Islet precursor cell (in vitro differentiated cells): Measurements from ENCODE around the gene LIMS2.

Experiments used
- DNase-seq: peaks from one replicate; pipeline ENCODE4 v3.0.0-alpha.2; 2018

The LIMS2 gene

DNA sequence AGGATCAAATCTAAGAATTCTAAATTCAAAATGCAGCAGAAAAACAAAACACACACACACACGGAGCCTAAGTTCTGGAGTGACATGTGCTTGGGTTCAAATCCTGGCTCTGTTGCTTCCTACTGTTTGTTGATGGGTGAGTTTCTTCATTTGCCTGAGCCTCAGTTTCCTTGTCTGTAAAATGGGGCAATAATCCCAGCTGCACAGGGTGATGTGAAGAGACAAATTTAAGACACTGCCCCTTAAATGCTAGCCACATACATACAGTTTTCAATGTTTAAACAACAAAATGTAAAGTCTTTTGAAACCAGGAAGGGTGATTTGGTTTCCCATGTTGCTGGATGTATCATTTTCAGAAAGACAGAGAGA lies 30.3 kb downstream of the LIMS2 start:
- no peak for DNase-seq

DNA sequence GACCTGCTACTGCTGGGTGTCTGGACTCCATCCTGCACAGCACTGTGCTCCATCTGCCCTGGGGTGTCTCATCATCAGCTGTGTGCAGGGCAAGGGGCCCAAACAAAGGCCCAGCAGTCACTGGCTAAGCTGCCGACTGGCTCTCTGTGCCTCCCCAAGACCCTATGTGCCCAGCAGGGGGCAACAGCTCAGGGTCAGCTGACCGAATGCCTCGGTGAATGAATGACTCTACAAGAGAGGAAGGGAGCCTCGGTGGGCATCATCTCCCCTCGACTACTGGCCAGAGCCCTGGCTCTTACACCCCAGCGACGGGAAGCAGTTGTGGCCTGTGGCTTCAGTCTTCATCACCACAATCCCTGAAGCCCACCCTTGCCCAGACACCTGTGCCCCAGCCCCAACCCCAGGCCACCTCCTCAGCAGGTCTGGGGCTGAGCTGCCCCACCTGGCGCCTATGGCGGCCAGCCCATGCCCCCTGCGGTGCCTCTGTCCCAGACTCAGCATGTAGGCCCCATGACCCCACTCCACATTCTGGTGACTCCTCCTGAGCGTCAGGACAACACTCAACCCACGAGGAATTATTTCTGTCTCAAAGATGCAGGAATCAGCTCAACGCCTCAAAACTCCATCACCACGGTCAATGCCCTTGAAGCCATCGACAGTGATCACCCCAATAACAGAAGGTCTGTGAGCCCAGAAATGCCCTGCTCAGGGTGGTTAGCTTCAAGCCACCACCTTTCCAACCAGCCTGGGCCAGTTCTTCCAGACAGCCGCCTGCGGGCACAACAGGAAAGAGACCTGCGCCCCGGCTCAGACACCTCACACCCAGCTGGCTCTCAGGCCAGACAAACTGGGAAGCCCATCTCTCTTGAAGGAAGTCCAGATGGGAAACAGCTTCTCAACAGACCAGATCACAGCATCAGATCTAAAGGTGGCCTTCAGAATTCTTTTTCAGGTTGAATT lies 31.0 kb downstream of the LIMS2 start:
- DNase-seq = no peak

DNA sequence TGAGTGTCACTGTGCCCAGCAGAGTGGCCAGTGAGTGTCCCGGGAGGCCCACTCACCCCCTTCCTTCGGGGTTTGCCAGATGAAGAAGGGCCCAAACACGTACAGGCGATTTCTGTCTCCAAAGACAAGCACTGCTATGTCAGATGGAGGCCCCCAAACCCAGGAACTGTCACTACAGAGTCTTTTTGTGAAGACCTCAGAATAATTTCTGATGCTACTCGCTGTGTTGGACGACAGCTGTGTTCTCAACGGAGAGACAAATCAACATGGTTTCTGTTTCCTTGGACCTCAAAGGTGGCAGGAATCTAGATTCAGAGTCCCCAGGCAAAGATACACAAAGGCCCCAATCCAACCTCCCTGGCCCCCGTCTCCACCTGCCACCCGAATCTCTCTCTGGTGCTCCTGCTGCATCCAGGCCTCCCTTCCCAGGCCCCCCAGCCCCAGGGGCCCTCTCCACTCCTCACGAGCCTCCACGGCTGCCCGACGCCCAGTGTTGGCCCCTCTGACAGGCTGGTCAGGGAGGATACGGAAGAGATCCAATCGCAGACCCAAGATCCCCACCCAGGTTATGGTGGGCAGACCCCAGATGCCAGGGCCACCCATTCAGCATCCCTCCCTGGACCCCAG lies 31.8 kb downstream of the LIMS2 start:
- DNase-seq = no peak

DNA sequence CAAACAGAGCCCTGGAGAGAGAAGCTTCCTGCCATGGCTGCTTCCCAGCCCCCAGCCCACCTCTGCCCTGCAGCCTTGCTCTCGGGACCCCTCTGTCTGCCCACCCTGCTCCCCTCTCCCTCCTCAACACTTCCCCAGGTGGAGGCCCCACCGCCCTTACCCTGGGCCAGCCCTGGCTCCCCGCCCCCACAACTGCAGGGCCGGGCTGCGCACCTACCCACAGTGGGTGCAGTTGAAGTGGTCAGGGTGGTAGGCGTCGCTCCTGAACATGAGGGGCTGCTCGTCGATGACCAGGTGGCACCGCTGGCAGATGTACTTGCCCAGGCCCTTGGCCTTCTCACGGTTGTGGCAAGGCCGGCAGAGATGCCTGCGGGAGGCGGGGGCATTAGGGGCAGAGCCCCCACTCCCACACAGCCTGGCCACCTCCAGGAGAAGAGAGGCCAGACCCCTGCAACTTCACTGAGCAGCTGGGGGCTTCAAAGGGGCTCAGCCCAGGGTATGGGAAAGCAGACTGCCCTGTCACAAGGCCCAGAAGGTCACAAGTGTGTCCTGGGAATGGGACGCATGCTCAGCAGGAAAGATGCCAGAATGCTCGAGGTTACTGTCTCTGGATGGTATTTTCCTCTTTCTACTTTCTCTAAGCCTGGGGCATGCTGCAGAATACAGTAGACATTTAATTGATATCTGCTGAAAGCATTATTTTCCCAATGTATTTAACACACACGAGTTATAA lies 32.5 kb downstream of the LIMS2 start:
- DNase-seq = no peak

DNA sequence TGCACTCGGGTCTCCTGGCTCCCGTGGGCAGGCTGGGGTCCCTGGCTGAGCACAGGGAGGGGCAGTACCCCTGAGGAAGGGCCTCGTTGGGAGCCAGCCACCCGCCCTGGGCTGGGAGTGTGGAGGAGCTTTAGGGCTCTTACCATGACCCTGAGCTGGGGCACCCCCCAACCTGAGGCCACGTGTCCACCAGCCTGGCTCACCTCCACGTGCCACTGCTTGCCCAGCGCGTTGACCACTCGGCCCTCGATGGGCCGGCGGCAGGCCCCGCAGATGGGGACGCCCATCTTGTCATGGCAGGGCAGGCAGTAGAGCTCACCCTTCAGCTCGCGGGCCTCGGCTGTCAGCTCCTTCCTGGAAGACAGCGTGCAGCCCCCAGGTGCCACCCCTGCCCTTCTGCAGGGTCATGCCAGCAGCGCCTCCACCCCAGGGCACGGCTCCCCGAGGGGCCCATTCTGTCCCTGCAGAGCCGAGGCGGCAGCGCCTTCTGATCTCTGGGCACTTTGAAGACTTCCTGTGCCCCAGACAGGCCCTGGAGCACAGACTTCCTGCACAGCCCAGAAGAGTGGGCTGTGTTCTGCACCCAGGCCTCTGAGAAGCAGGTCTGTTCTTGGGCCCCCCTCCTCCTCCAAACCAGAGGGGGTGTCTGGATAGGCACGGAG lies 33.4 kb downstream of the LIMS2 start:
- no peak for DNase-seq

DNA sequence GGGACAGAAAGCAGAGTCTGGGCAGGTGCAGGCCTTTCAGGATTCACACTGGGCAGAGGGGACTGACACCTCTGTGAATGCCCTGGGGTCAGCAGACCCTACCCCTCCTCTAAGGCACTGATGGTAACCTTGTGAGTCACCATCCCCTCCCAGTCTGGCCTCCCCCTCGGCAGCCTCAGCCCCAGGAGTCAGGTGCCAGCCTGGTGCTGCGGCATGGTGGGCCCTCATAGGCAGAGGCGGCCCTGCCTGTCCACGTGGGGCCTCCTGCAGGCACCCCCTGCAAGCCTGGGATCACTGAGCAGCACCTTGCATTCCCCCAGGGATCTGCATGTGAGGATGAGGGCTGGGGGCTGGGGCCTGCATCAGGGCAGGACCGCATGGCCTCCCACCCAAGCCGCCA lies 34.2 kb downstream of the LIMS2 start:
- DNase-seq = no peak

DNA sequence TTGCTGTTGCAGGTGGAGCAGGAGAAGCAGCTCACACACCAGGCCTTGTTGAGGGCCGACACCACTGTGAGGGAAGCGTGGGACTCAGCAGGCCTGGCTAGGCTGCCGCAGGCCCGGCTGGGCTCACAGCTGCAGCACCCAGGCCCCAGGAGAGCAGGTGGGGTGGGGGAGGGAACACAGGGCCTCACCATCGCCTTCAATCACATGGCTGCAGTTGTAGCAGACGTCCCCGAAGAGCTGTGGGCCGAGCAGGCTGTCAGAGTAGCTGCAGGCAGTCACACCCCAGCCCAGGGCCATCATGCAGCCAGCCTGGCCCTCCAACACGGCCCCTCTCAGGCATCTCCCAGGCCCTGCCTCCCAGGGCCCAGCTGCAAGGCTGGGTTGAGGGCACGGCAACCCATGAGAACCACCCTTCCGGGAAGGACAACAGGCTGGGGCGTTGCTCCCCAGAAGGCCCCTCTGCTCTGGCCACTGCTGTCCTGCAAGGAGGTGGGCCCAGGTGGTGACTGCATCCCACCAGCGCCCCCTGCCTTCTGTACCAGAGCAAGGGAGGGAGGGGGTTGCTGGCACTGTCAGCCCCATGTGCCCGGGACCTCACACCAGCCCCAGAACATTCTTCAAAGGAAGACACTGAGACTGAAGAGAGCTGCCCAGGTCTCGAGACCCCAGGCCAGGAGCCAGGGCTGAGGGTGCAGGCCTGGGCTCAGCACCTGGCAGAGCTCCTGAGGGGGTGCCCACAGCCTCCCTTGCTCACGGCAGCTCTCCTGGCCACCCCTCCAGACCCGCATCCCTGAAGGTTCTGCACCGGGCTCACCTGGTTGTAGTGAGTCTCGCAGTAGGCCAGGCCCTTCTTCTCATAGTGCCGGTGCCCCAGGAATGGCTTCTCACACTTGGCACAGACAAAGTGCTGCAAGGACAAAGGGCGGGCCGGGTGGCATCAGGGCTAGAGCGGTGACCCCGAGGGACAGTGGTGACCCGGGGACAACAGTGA lies 35.0 kb downstream of the LIMS2 start:
- DNase-seq = peak; percentile 68

DNA sequence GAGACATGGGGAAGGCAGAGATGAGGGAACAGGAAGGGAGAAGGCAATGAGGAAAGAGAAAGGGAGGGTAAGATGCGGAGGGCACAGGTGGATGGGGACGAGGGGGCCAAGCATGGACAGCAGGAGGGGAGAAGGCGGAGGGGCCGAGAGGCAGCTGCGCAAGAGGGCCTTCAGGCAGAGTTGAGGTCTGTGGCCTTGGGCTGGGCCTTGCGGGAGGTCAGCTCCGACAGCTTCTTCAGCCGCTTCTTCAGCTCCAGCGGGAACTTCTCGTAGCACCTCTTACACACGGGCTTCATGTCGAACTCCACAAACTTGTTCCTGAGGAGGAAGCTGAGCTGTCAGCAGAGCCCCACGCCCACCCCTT lies 36.2 kb downstream of the LIMS2 start:
- no peak for DNase-seq

DNA sequence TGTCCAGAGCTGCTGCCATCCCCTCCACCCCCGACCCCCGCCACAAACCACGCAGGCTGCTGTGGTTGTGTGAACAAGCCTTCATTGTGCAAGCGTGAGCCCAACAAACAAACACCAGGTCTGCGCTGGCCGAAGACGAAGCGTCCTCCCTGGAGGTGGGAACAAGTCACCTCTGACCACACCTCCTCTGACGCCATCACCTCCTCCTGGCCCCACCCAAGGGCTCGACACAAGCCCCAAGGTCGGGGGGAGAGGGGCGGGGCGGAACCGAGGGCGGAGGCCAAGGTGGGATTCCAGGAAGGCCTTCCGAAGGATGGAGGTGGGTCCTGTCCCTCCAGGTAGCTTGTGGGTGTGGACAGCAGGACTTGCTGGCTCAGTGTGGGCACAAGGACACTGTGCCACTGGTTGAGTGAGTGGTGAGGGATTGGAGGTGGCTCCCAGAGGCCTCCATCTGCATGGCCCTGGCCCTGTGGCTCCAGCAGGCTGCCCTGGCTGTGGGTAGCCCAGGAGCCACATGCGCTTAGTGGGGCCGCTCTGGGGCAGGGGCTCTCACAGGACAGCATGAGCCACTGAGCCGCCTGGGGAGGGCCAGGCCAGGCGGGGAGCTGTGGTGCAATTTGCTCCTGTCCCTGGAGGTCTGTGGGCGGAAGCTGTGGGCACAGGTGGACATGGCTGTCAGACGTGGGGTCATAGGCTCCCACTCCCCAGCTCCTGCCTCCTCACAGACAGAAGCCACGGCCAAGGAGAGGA lies 36.8 kb downstream of the LIMS2 start:
- peak; percentile 94 for DNase-seq

DNA sequence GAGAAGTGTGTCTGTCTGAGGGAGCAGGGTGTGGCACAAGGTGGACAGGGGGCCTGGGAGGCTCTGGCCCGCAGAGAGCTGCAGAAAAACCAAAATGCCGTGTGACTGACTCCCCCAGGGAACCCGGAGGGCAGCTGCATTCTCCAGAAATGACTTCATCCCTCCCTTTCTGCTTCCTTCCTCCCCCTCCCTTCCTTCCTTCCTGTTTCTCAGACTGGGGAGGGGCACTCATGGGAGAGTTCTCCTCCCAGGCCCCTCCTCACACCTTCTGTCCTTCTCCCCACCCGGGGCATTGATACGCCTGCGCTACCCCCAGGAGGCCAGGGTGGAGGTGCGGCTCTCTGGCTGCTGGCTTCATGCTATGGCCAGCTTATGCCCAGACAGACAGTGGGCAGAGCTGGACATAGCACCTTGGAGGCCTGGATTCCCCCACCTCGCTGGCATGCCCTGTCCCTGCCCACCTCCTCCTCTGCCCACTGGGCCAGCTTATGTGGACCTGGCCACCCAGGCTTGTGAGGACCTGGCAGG lies 37.5 kb downstream of the LIMS2 start:
- peak; percentile 96 for DNase-seq

DNA sequence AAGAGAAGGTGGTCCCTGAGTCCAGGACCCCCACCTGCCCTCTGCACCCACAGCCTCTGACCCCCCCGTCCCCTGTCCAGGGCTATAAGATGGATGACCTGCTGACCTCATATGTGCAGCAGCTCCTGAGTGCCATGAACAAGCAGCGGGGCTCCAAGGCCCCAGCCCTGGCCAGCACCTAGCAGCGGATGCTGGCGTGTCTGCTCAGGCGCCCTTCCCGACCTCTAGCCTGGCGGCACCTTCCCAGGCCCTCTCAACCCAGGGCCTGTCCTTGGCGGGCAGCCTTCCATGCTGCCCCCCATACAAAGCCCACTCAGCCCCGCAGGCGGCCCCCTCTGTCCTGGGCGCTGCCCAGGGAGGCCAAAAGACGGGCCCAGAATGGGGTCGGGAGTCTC lies 38.1 kb downstream of the LIMS2 start:
- DNase-seq = no peak

DNA sequence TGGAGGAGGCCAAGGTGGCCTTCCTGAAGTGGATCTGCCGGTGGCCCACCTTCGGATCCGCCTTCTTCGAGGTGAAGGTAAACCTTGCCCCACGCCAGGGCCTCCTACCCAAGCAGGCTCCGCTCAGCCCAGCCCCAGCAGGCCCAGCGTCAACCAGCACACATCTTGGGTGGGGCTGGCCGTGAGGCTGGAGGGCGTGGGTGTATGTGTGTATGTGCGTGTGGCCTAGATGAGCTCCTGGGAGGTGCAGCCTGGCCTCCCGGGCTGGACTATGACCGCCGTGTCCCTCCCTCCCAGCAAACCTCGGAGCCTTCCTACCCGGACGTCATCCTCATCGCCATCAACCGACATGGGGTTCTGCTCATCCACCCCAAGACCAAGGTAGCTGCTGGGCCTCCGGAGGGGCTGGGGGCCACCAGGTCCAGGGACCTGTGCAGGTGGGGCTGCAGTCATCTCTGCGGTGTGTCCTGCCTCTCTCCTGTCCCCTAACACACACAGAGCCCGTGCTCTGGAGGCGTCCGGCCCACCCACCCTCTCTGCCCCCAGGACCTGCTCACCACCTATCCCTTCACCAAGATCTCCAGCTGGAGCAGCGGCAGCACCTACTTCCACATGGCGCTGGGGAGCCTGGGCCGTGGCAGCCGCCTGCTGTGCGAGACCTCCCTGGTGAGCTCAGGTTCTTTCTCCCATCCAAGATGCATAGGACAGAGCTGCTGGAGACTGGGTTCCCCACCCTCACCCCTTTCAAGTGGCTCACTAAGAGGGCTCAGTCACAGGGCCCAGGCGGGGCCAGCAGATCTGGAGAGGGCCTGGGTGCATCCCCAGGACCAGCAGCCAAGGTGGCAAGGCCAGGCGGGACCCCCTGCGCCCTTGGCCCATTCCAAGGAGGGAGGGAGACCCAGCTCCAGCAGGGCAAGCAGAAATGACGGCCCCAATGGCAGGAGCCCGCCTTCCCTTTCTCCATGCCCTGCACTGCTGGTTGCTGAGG lies 38.8 kb downstream of the LIMS2 start:
- no peak for DNase-seq

DNA sequence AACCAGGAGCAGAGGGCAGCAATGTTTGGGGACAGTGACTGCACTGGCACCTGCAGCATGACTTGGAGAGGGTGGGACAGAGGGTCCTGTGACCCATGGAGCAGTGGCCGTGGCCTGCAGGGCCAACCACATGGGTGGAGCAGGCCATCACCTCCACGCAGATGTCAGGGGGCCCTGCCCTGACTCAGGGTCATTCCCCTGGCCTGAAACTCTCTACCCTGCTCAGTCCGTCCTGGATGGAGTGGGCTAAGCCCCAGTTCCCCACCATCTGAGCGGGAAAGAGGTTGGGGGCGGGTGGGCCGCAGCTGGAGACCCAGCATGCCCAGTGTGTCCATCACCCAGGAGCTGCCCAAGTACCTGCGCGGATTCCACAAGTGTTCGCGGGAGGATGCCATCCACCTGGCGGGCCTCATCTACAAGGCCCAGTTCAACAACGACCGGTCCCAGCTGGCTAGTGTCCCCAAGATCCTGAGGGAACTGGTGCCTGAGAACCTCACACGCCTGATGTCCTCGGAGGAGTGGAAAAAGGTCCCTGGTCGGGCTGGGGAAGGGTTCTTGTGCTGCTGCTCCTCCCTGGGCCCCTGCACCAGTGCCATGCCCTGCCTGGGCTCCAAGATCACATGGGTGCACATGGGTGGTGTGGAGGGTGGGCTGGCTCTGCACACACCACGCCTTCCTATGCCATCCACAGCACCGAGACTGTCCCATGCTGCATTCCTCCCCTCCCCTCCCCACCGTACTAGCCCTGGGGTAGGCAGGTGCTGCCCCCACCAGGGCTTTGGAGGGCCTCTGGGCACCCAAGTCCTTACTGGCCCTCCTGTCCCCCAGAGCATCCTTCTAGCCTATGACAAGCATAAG lies 39.7 kb downstream of the LIMS2 start:
- DNase-seq = no peak

DNA sequence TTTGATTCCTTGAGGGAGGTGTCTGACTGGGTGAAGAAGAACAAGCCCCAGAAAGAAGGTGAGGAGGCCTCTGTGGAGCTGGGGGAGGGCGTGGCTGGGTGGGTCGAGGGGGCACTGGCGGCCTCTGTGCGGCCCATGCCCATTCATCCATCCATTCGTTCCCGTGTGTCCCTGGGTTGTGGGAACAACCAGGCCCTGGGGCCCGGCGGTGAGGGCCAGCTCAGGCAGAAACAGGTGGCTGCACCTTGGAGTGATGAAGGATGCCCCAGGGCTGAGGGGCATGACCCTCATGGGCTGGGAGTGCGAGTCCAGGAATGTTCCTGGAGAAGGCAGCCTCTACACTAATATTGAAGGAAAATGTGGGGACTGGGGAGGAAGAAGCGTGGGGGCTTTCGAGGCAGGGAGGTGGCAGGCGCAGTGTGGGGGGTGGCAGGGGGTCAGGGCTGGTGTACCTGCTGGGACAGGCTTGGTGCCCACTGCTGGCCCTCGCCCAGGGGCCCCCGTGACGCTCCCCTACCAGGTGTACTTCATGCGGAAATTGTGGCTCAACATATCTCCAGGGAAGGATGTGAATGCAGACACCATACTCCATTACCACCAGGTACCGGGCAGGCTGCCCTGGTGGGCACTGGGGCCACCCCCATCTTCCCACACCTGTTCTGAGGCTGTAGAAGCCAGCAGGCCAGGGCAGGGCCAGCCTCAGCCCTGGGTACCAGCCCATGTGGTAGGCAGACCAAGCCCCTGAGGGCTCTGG lies 40.5 kb downstream of the LIMS2 start:
- DNase-seq = no peak

DNA sequence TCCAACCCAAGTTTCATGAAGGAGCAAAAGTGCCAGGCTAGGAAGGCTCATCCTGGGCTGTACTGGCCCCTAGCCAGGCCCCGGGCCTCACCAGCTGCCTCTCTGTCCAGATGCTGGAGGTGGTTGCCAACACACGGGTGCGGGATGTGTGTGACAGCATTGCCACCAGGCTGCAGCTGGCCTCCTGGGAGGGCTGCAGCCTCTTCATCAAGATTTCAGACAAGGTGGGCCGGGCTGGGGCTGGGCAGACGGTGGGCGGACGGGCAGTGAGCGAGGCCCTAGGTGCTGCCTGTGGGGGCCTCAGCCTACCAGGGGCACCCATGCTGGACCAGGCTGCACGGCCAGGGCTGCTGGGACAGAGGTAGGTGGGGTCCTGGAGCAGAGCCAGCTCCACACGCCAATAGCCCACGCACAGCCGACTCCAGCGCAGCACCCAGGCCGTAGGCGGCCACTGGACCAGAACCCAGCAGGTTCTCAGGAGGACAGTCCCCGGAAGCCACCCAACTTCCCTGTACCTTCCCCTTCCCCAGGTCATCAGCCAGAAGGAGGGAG lies 41.2 kb downstream of the LIMS2 start:
- no peak for DNase-seq

DNA sequence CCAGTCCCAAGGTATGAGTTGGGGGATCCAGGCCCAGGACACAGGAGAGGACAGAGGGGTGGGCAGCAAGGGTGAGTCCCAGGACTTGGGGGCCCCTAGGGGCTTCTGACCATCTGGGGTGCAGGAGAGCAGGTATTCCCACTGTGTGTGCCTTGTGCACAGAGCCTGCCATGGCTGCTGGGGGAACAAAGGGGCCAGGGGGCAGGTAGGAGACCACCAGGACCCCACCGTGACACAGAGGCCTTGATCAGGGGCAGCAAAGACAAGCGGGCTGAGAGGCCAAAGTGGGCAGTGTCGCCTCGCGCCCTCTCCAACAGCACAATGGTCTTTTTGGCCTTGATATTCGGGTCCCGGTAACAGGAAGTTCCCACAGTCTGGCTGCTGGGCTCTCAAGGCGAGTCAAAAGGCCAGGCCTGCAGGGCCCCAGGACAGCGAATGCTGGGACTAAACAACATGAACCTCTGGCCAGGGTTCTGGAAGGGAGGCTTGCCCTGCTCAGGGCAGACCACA lies 41.7 kb downstream of the LIMS2 start:
- no peak for DNase-seq
